Activated CD4-positive, alpha-beta T cell treated with anti-CD3 and anti-CD28 coated beads, Interleukin-2, amount 50 U/mL, for 48 hours (primary cell): ENCODE measurements around the gene TAS2R3.

ENCODE experiments used
- DNase-seq, 2 experiments: peaks; one replicate each; pipeline ENCODE4 v3.0.0-alpha.2; 2020

The TAS2R3 gene

GRCh38 chr7:141785706-141786552, 22.0 kb downstream of the TAS2R3 start:
- peak in 1 of 2 experiments; percentile 5 for DNase-seq

GRCh38 chr7:141788296-141788695, 24.4 kb downstream of the TAS2R3 start:
- no peak for DNase-seq

GRCh38 chr7:141789917-141790316, 26.0 kb downstream of the TAS2R3 start, which contains the start of gene TAS2R5:
Gene TAS2R5 (plus strand): TSS chr7:141790217. CDS start chr7:141790362, 145 bp downstream.
- no peak for DNase-seq

GRCh38 chr7:141792526-141792925, 28.6 kb downstream of the TAS2R3 start:
- DNase-seq: no peak
